CD4-positive, CD25-positive, alpha-beta regulatory T cell (primary cell): ENCODE measurements around the gene FAM117B. TPM values are rescaled to one million over a fixed set of nuclear protein-coding genes. Genes with fewer than 3 reads are reported as not detected.
"Not testable (repeated sequence)": the region's sequence is repeated elsewhere in the genome, so short reads cannot be mapped to it uniquely, and the experiment has no call there.

Source experiments
- ATAC-seq, 2 donors: fragments of 150-1000 bp; cut with Tn5 transposase; one replicate each; pipeline ENCODE4 v1.10.0; 2021; ENCODE audit warnings: low read depth in 2 of 2, moderate number of reproducible peaks in 2 of 2, moderate library complexity in 1 of 2
- DNase-seq, 3 donors: peaks; one replicate each; pipeline versions ENCODE4 v3.0.0 to v3.0.0-alpha.2; 2012 to 2022; ENCODE audit warnings: mixed read lengths in 1 of 3
- H3K27ac ChIP-seq: one replicate; pipeline ENCODE4 v1.7.0; 2013; ENCODE audit warnings: mild to moderate bottlenecking, low read length; ENCODE audit not compliant: insufficient read depth, poor library complexity, severe bottlenecking
- H3K27me3 ChIP-seq: one replicate; pipeline ENCODE4 v1.7.0; 2013; ENCODE audit warnings: low read length; ENCODE audit not compliant: control insufficient read depth, insufficient read depth
- H3K36me3 ChIP-seq: one replicate; pipeline ENCODE4 v1.7.0; 2013; ENCODE audit warnings: mild to moderate bottlenecking, low read length, moderate library complexity; ENCODE audit not compliant: control insufficient read depth, insufficient read depth
- H3K4me1 ChIP-seq: 2 replicates; pipeline ENCODE4 v1.7.0; 2013; ENCODE audit warnings: mild to moderate bottlenecking, low read length; ENCODE audit not compliant: insufficient read depth, control insufficient read depth, poor library complexity, severe bottlenecking
- H3K4me3 ChIP-seq: one replicate; pipeline ENCODE4 v1.7.0; 2013; ENCODE audit warnings: low read depth, mild to moderate bottlenecking, low read length, moderate library complexity
- H3K9me3 ChIP-seq, 2 experiments: 1 replicate in 1 of 2; 2 replicates in 1 of 2; pipeline ENCODE4 v1.7.0; 2013; ENCODE audit warnings: low read length in 2 of 2, mild to moderate bottlenecking in 1 of 2, moderate library complexity in 1 of 2; ENCODE audit not compliant: control insufficient read depth in 2 of 2
- H3K27ac Mint-ChIP-seq, 3 donors: one replicate each; pipeline ENCODE4 v1.8.0; 2020 to 2022; ENCODE audit warnings: mild to moderate bottlenecking in 3 of 3, mixed read lengths in 3 of 3, moderate library complexity in 2 of 3
- H3K27me3 Mint-ChIP-seq: one replicate; pipeline ENCODE4 v1.8.0; 2022; ENCODE audit warnings: mild to moderate bottlenecking, mixed read lengths
- H3K36me3 Mint-ChIP-seq: one replicate; pipeline ENCODE4 v1.8.0; 2020; ENCODE audit warnings: mixed read lengths
- H3K4me1 Mint-ChIP-seq, 4 donors: one replicate each; pipeline ENCODE4 v1.8.0; 2020 to 2022; ENCODE audit warnings: mixed read lengths in 4 of 4, mild to moderate bottlenecking in 1 of 4
- H3K4me3 Mint-ChIP-seq, 4 donors: one replicate each; pipeline ENCODE4 v1.8.0; 2020 to 2022; ENCODE audit warnings: mild to moderate bottlenecking in 4 of 4, mixed read lengths in 4 of 4, moderate library complexity in 3 of 4
- H3K9me3 Mint-ChIP-seq, 7 donors: one replicate each; pipeline ENCODE4 v1.8.0; 2020 to 2022; ENCODE audit warnings: mixed read lengths in 7 of 7, mild to moderate bottlenecking in 3 of 7, moderate library complexity in 2 of 7
- polyA plus RNA-seq, 4 donors: library from polyadenylated mRNA; unstranded; fragments of 300-500 nt; fragmentation: Illumina TruSeq; gene quantifications; one replicate each; pipeline ENCODE4 v1.2.3, GENCODE V29; 2021
- total RNA-seq: library from RNA; stranded (reverse); gene quantifications from one replicate; pipeline ENCODE4 v1.2.3, GENCODE V29; 2022

The FAM117B gene
- total and polyA plus RNA-seq, 5 donors from 2014 or later: 4.8 to 17.8 (median 9.5) TPM

GRCh38 chr2:202669841-202670240, 35.1 kb downstream of the FAM117B start:
- Mint-ChIP-seq H3K9me3 (peaks cover 0 to 4% (median 0%) of the 10 kb centered on the region in 7 donors), H3K4me1 (peaks cover 24 to 87% (median 48%) of the 10 kb centered on the region in 4 donors), H3K36me3 (no peaks in the 10 kb centered on the region), H3K27me3 (no peaks in the 10 kb centered on the region), H3K4me3 (peak overlapping the region in 3 of 4 donors; percentile 11 to 74 (median 71)), H3K27ac (peak overlapping the region; percentile 8 to 79 (median 67))
- no peaks in the 10 kb centered on the region for H3K36me3 ChIP-seq
- peaks cover 25% of the 10 kb centered on the region for H3K4me1 ChIP-seq
- H3K27me3 ChIP-seq: no peaks in the 10 kb centered on the region
- no peak overlapping the region for H3K27ac ChIP-seq
- DNase-seq: peak in 2 of 3 donors; percentile 16 to 35
- ATAC-seq: peak; percentile 38 to 43
- peak overlapping the region; percentile 15 for H3K4me3 ChIP-seq
- H3K9me3 ChIP-seq: no peaks in the 10 kb centered on the region

GRCh38 chr2:202671317-202672035, 36.7 kb downstream of the FAM117B start:
- Mint-ChIP-seq H3K27me3 (no peaks in the 10 kb centered on the region), H3K9me3 (peaks cover 0 to 4% (median 0%) of the 10 kb centered on the region in 7 donors), H3K4me3 (peak overlapping the region in 1 of 4 donors; percentile 24), H3K4me1 (peaks cover 17 to 80% (median 37%) of the 10 kb centered on the region in 4 donors), H3K36me3 (peaks cover 3% of the 10 kb centered on the region), H3K27ac (peak overlapping the region in 2 of 3 donors; percentile 8 to 13)
- Histone ChIP-seq H3K4me1 (peaks cover 19% of the 10 kb centered on the region), H3K27ac (no peak overlapping the region), H3K36me3 (no peaks in the 10 kb centered on the region), H3K27me3 (no peaks in the 10 kb centered on the region), H3K9me3 (no peaks in the 10 kb centered on the region), H3K4me3 (no peak overlapping the region)
- ATAC-seq: no peak
- no peak for DNase-seq

- not testable (repeated sequence) for ATAC-seq, H3K27ac Mint-ChIP-seq, H3K4me3 Mint-ChIP-seq, H3K36me3 Mint-ChIP-seq, H3K4me1 ChIP-seq, H3K27ac ChIP-seq, H3K4me3 ChIP-seq, H3K9me3 ChIP-seq, H3K27me3 Mint-ChIP-seq, H3K36me3 ChIP-seq, H3K27me3 ChIP-seq, DNase-seq
- Mint-ChIP-seq H3K9me3 (peaks cover 0 to 11% (median 4%) of the 10 kb centered on the region in 7 donors), H3K4me1 (peaks cover 18 to 77% (median 39%) of the 10 kb centered on the region in 4 donors)
Observed at GRCh38 chr2:202675097-202675496, 40.3 kb downstream of the FAM117B start.

- DNase-seq (peak in 1 of 3 donors; percentile 31), ATAC-seq (no peak)
- Mint-ChIP-seq H3K36me3 (peaks cover 12% of the 10 kb centered on the region), H3K27ac (peak overlapping the region in 1 of 3 donors; percentile 73), H3K4me1 (peaks cover 22 to 47% (median 27%) of the 10 kb centered on the region in 4 donors), H3K27me3 (peaks cover 6% of the 10 kb centered on the region), H3K9me3 (peaks cover 0 to 20% (median 2%) of the 10 kb centered on the region in 7 donors), H3K4me3 (peak overlapping the region in 2 of 4 donors; percentile 14 to 64)
- Histone ChIP-seq H3K36me3 (no peaks in the 10 kb centered on the region), H3K27ac (no peak overlapping the region), H3K4me3 (no peak overlapping the region), H3K4me1 (no peaks in the 10 kb centered on the region), H3K27me3 (no peaks in the 10 kb centered on the region), H3K9me3 (peaks cover 8 to 16% of the 10 kb centered on the region in 2 experiments)
Observed at GRCh38 chr2:202679980-202680379, 45.2 kb downstream of the FAM117B start.

GRCh38 chr2:202680512-202680911, 45.7 kb downstream of the FAM117B start:
- no peak for ATAC-seq
- Histone ChIP-seq H3K4me3 (no peak overlapping the region), H3K27ac (no peak overlapping the region), H3K9me3 (peaks cover 8 to 16% of the 10 kb centered on the region in 2 experiments), H3K4me1 (no peaks in the 10 kb centered on the region), H3K36me3 (no peaks in the 10 kb centered on the region), H3K27me3 (no peaks in the 10 kb centered on the region)
- H3K4me1 Mint-ChIP-seq: peaks cover 22 to 43% (median 26%) of the 10 kb centered on the region in 4 donors
- peaks cover 9% of the 10 kb centered on the region for H3K36me3 Mint-ChIP-seq
- no peak for DNase-seq
- H3K4me3 Mint-ChIP-seq: peak overlapping the region in 1 of 4 donors; percentile 14
- H3K27me3 Mint-ChIP-seq: peaks cover 6% of the 10 kb centered on the region
- peaks cover 0 to 20% (median 2%) of the 10 kb centered on the region in 7 donors for H3K9me3 Mint-ChIP-seq
- H3K27ac Mint-ChIP-seq: no peak overlapping the region

- H3K27ac ChIP-seq: no peak overlapping the region
- Mint-ChIP-seq H3K27ac (peak overlapping the region in 1 of 3 donors; percentile 56), H3K36me3 (peaks cover 9% of the 10 kb centered on the region), H3K4me3 (peak overlapping the region in 1 of 4 donors; percentile 35), H3K27me3 (peaks cover 6% of the 10 kb centered on the region), H3K9me3 (peaks cover 0 to 20% (median 2%) of the 10 kb centered on the region in 7 donors), H3K4me1 (peaks cover 20 to 39% (median 27%) of the 10 kb centered on the region in 4 donors)
- ATAC-seq: no peak
- no peak for DNase-seq
- no peaks in the 10 kb centered on the region for H3K36me3 ChIP-seq
- peaks cover 8 to 16% of the 10 kb centered on the region in 2 experiments for H3K9me3 ChIP-seq
- H3K4me3 ChIP-seq: no peak overlapping the region
- H3K27me3 ChIP-seq: no peaks in the 10 kb centered on the region
- H3K4me1 ChIP-seq: no peaks in the 10 kb centered on the region
Observed at GRCh38 chr2:202681688-202682205, 47.0 kb downstream of the FAM117B start.

- Mint-ChIP-seq H3K4me3 (peak overlapping the region in 1 of 4 donors; percentile 35), H3K4me1 (peaks cover 18 to 42% (median 31%) of the 10 kb centered on the region in 4 donors)
- no peak for ATAC-seq
Observed at GRCh38 chr2:202682274-202682673, 47.5 kb downstream of the FAM117B start.

More at GRCh38 chr2:202682274-202682673, 47.5 kb downstream of the FAM117B start:
- H3K27me3 Mint-ChIP-seq: peaks cover 6% of the 10 kb centered on the region
- Histone ChIP-seq H3K27ac (no peak overlapping the region), H3K36me3 (no peaks in the 10 kb centered on the region), H3K4me3 (no peak overlapping the region), H3K9me3 (peaks cover 8 to 16% of the 10 kb centered on the region in 2 experiments), H3K4me1 (no peaks in the 10 kb centered on the region), H3K27me3 (no peaks in the 10 kb centered on the region)
- H3K9me3 Mint-ChIP-seq: peaks cover 0 to 20% (median 2%) of the 10 kb centered on the region in 7 donors
- DNase-seq: no peak
- peak overlapping the region in 1 of 3 donors; percentile 56 for H3K27ac Mint-ChIP-seq
- H3K36me3 Mint-ChIP-seq: peaks cover 9% of the 10 kb centered on the region
